Right lobe of liver (tissue), 4 donors: ENCODE results near the gene ACAD11.

Experiments
- POLR2A ChIP-seq: fragments of 450-650 bp; IDR thresholded peaks from one replicate; pipeline ENCODE4 v1.6.1; 2017; ENCODE audit warnings: antibody characterized with exemption, mild to moderate bottlenecking
- TF ChIP-seq, protein P1 (sequence below), 4 donors: fragments of 200-600 bp in 3 of 4; fragments of 450-650 bp in 1 of 4; IDR thresholded peaks; one replicate each; pipeline versions ENCODE4 v1.5.1 to v1.8.0; 2016 to 2022; ENCODE audit warnings: antibody characterized with exemption in 4 of 4, mild to moderate bottlenecking in 2 of 4
- donor health status: DM: no; HTN: no; CAD: no.
- donor health status: DM: no; HTN: no; CAD: no.
- donor health status: DM: no; HTN: yes; CAD: no.

DNA sequence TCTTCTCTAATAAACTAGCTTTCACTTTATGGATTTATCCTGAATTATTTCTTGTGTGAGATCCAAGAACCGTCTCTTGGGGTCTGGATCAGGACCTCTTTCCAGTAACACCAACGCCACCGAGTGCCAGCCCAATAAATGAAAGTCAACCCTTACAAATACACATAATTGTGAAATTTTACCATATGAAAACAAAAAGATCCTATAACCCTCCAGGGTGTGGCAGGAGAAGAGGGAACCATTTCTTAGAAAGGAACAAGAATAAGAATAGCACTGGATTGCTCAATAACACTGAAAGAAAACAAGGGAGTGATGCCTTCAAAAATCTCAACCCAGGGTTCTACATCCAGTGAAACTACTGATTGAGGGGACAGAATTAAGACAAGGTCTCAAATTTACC, 114.1 kb downstream of the ACAD11 start:
- TF ChIP-seq, protein P1, sequence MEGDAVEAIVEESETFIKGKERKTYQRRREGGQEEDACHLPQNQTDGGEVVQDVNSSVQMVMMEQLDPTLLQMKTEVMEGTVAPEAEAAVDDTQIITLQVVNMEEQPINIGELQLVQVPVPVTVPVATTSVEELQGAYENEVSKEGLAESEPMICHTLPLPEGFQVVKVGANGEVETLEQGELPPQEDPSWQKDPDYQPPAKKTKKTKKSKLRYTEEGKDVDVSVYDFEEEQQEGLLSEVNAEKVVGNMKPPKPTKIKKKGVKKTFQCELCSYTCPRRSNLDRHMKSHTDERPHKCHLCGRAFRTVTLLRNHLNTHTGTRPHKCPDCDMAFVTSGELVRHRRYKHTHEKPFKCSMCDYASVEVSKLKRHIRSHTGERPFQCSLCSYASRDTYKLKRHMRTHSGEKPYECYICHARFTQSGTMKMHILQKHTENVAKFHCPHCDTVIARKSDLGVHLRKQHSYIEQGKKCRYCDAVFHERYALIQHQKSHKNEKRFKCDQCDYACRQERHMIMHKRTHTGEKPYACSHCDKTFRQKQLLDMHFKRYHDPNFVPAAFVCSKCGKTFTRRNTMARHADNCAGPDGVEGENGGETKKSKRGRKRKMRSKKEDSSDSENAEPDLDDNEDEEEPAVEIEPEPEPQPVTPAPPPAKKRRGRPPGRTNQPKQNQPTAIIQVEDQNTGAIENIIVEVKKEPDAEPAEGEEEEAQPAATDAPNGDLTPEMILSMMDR (IDR thresholded peaks at IDR 0.05), result no peak
- TF ChIP-seq POLR2A, result no peak
